ENCODE measurements around the gene KIF6.

- TF ChIP-seq CTCF (IDR thresholded peaks at IDR 0.05; ENCODE audit: borderline replicate concordance, extremely low read depth, low read length, poor library complexity, severe bottlenecking) (no peak), EZH2 (IDR thresholded peaks at IDR 0.05; ENCODE audit: borderline replicate concordance, low read depth, low read length, severe bottlenecking) (no peak)
Observed at GRCh38 chr6:39407446-39407993, 317.7 kb downstream of the KIF6 start.
